H4 (cell line): Measurements from ENCODE around the gene CCDC71. TPM values are rescaled to one million over a fixed set of nuclear protein-coding genes. Genes with fewer than 3 reads are reported as not detected.
A peak's percentile ranks its signal among the peaks of the same experiment; 100 is the strongest.

Experiments
- DNase-seq: peaks from one replicate; pipeline ENCODE4 v3.0.0-alpha.2; 2015; ENCODE audit warnings: low spot score
- total RNA-seq: library from RNA; depleted of rRNA; stranded (reverse); fragments of >200 nt; shearing (Covaris generic); gene quantifications from 2 replicates; pipeline ENCODE4 v1.2.3, GENCODE V29; 2014

The CCDC71 gene
- total RNA-seq, 1 experiment from 2014 or later: 25.4 TPM

- no peak for DNase-seq
These were observed 4.6 kb upstream of the CCDC71 start for GRCh38 chr3:49170744-49171118.

GRCh38 chr3:49166752-49167556 is 823 bp upstream of the CCDC71 start:
- no peak for DNase-seq

GRCh38 chr3:49164983-49165720 is 979 bp downstream of the CCDC71 start:
- DNase-seq: no peak

GRCh38 chr3:49163609-49164008 is 2.5 kb downstream of the CCDC71 start:
- no peak for DNase-seq

GRCh38 chr3:49162751-49163419 is 3.2 kb downstream of the CCDC71 start:
- no peak for DNase-seq

- DNase-seq: no peak
These were observed 4.2 kb downstream of the CCDC71 start for GRCh38 chr3:49161808-49162530.

GRCh38 chr3:49161197-49161596 is 4.9 kb downstream of the CCDC71 start:
- DNase-seq: no peak

- no peak for DNase-seq
These were observed 7.3 kb downstream of the CCDC71 start for GRCh38 chr3:49158792-49159191.

GRCh38 chr3:49158103-49158709 is 7.9 kb downstream of the CCDC71 start:
- no peak for DNase-seq

- no peak for DNase-seq
These were observed 8.8 kb downstream of the CCDC71 start for GRCh38 chr3:49157289-49157688.

- no peak for DNase-seq
These were observed 12.7 kb downstream of the CCDC71 start for GRCh38 chr3:49153349-49153912.

GRCh38 chr3:49151610-49152009 is 14.5 kb downstream of the CCDC71 start:
- no peak for DNase-seq

GRCh38 chr3:49148159-49148558 is 18.0 kb downstream of the CCDC71 start:
- DNase-seq: no peak

GRCh38 chr3:49140080-49140479 is 26.1 kb downstream of the CCDC71 start:
- DNase-seq: no peak

- DNase-seq: no peak
These were observed 30.6 kb downstream of the CCDC71 start for GRCh38 chr3:49135499-49135898.

- no peak for DNase-seq
These were observed 31.5 kb downstream of the CCDC71 start for GRCh38 chr3:49134471-49135265.

- DNase-seq: peak; percentile 64
These were observed 32.7 kb downstream of the CCDC71 start for GRCh38 chr3:49133226-49133951.

- peak; percentile 42 for DNase-seq
These were observed 33.5 kb downstream of the CCDC71 start, which contains the start of gene LAMB2 for GRCh38 chr3:49132437-49133225. Gene LAMB2, minus strand, starts transcription at chr3:49133050. Its CDS starts 183 bp downstream, at chr3:49132867.

- DNase-seq: no peak
These were observed 34.1 kb downstream of the CCDC71 start for GRCh38 chr3:49132073-49132436.
